OCI-LY3 (cell line): ENCODE data around the gene DOP1A.

ENCODE experiments used
- H2AFZ ChIP-seq: fragments of 200-600, 300-600 bp; shearing (Covaris generic); 2 replicates; pipeline ENCODE4 v1.6.0; 2014; ENCODE audit warnings: antibody characterized with exemption, low read depth, low read length
- H3K27ac ChIP-seq: fragments of 200-600, 300-600 bp; sonication (generic); 2 replicates; pipeline ENCODE4 v1.5.1; 2014; ENCODE audit warnings: mild to moderate bottlenecking, low read length, moderate library complexity, mixed read lengths
- H3K27me3 ChIP-seq: fragments of 200-600, 300-600 bp; sonication (generic); 2 replicates; pipeline ENCODE4 v1.6.1; 2014; ENCODE audit warnings: low read depth, low read length, mixed read lengths
- H3K36me3 ChIP-seq: fragments of 200-600, 300-600 bp; sonication (generic); replicated peaks from 2 replicates; pipeline ENCODE3; 2014; ENCODE audit warnings: low read depth, low read length, mixed read lengths
- H3K4me1 ChIP-seq: fragments of 300-600, 200-600 bp; sonication (generic); 2 replicates; pipeline ENCODE4 v1.6.1; 2014; ENCODE audit warnings: low read length, mixed read lengths
- H3K4me2 ChIP-seq: fragments of 200-600, 300-600 bp; sonication (generic); 2 replicates; pipeline ENCODE4 v1.6.1; 2014; ENCODE audit warnings: low read length, mixed read lengths
- H3K4me3 ChIP-seq: fragments of 300-600, 200-600 bp; sonication (generic); 2 replicates; pipeline ENCODE4 v1.5.1; 2014; ENCODE audit warnings: antibody characterized with exemption, mild to moderate bottlenecking, low read length, moderate library complexity
- H3K79me2 ChIP-seq: fragments of 300-600, 200-600 bp; shearing (Covaris generic); 2 replicates; pipeline ENCODE4 v1.6.1; 2014; ENCODE audit warnings: mild to moderate bottlenecking, low read length, mixed read lengths
- H3K9ac ChIP-seq: fragments of 300-600, 200-600 bp; shearing (Covaris generic); 2 replicates; pipeline ENCODE4 v1.6.0; 2014; ENCODE audit warnings: mild to moderate bottlenecking, low read length, moderate library complexity
- H3K9me3 ChIP-seq: fragments of 200-600, 300-600 bp; shearing (Covaris generic); 2 replicates; pipeline ENCODE4 v1.6.1; 2014; ENCODE audit warnings: low read length, mixed read lengths; ENCODE audit not compliant: insufficient read depth
- H4K20me1 ChIP-seq: fragments of 200-600, 300-600 bp; sonication (generic); 2 replicates; pipeline ENCODE4 v1.6.1; 2016; ENCODE audit warnings: low read length, mixed read lengths; ENCODE audit not compliant: insufficient read depth
- CTCF ChIP-seq: fragments of 200-600, 300-600 bp; sonication (generic); IDR thresholded peaks from 2 replicates; pipeline ENCODE4 v1.5.1; 2014; ENCODE audit warnings: antibody characterized with exemption, low read length, low read depth

Gene DOP1A

DNA sequence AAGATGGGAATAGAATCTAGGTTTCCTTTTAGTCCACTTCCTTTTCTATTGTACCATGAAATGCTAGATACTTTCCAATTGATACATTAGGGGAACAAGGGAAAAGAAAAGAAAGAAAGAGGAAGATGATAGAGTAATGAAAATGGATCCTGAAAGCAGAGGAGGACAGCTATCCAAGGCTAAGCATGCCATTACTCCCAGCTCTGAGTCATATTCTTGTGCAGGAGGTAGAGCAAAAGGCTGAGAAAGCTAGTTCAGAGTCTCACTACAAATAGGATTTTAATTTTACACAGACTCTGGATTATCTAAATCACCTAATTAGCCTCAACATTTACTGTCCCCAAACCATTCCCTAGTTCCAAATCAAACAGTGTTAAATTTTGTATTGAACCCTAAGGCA lies 149.3 kb downstream of the DOP1A start:
- H3K4me2 ChIP-seq, result no peak overlapping the region
- no peaks in the 10 kb centered on the region for H3K79me2 ChIP-seq
- no peak overlapping the region for H3K9ac ChIP-seq
- no peak overlapping the region for H3K4me3 ChIP-seq
- peaks cover 4% of the 10 kb centered on the region; the same call in 1 of the 2 replicates for H3K4me1 ChIP-seq
- no peaks in the 10 kb centered on the region for H4K20me1 ChIP-seq
- H3K27ac ChIP-seq, result no peak overlapping the region
- H2AFZ ChIP-seq, result no peak overlapping the region
- no peaks in the 10 kb centered on the region for H3K36me3 ChIP-seq
- no peaks in the 10 kb centered on the region for H3K9me3 ChIP-seq
- no peaks in the 10 kb centered on the region for H3K27me3 ChIP-seq
- no peak for TF ChIP-seq CTCF
